ENCODE data around the gene HNRNPA3.

Gene HNRNPA3

GRCh38 chr2:177204417-177204816 is 8.2 kb upstream of the HNRNPA3 start:
- Histone ChIP-seq H3K27ac (ENCODE audit: extremely low read depth, low read depth, low read length) (no peak overlapping the region), H3K36me3 (ENCODE audit: control insufficient read depth in 2 of 2, insufficient read depth in 1 of 2, low read length in 2 of 2) (peaks cover 0 to 3% of the 10 kb centered on the region in 2 experiments; a peak in 1 of 3 replicates), H3K9me3 (ENCODE audit: control insufficient read depth, insufficient read depth, low read depth, low read length) (no peaks in the 10 kb centered on the region), H3K4me1 (ENCODE audit: control insufficient read depth, insufficient read depth, low read length) (no peaks in the 10 kb centered on the region), H3K4me3 (ENCODE audit: low read depth, low read length) (no peak overlapping the region)
- CTCF ChIA-PET, result interaction anchor here (0.6 to 1.0 kb wide), 3 partner anchors 9 to 39 kb away, joined by 4 to 6 read pairs (median 4); no protein-coding TSS in a partner anchor
- TF ChIP-seq GFI1B (tag by site-specific recombination; IDR thresholded peaks at IDR 0.05) (no peak), ZNF155 (tag by site-specific recombination; IDR thresholded peaks at IDR 0.05) (no peak), KLF16 (tag by site-specific recombination; IDR thresholded peaks at IDR 0.05) (no peak), CTCF (tag by site-specific recombination; IDR thresholded peaks at IDR 0.05) (no peak), ZBTB1 (tag by site-specific recombination; IDR thresholded peaks at IDR 0.05) (no peak), YY1 (tag by site-specific recombination; IDR thresholded peaks at IDR 0.05) (no peak), MZF1 (tag by site-specific recombination; IDR thresholded peaks at IDR 0.05; ENCODE audit: borderline replicate concordance) (no peak), ZIC2 (tag by site-specific recombination; IDR thresholded peaks at IDR 0.05) (no peak), ZNF48 (tag by site-specific recombination; IDR thresholded peaks at IDR 0.05) (no peak), ZNF138 (tag by site-specific recombination; IDR thresholded peaks at IDR 0.05; ENCODE audit: borderline replicate concordance) (no peak), ZNF112 (tag by site-specific recombination; IDR thresholded peaks at IDR 0.05) (no peak), ZNF654 (tag by site-specific recombination; IDR thresholded peaks at IDR 0.05; ENCODE audit: low read depth) (no peak), ZBTB20 (tag by site-specific recombination; IDR thresholded peaks at IDR 0.05) (no peak), ZNF664 (tag by site-specific recombination; IDR thresholded peaks at IDR 0.05) (no peak), ZNF626 (tag by site-specific recombination; IDR thresholded peaks at IDR 0.05) (no peak), KLF9 (tag by site-specific recombination; IDR thresholded peaks at IDR 0.05; ENCODE audit: low read depth) (no peak), ELK4 (IDR thresholded peaks at IDR 0.05; ENCODE audit: borderline replicate concordance, low read depth, low read length) (no peak), ZNF19 (tag by site-specific recombination; IDR thresholded peaks at IDR 0.05; ENCODE audit: low read depth) (no peak), ZNF645 (tag by site-specific recombination; IDR thresholded peaks at IDR 0.05) (no peak)
- POLR2A ChIA-PET, result interaction anchor here (1.1 kb wide), 1 partner anchor 8 kb away, joined by 3 read pairs; the partner anchor contains the start of gene HNRNPA3

GRCh38 chr2:177207101-177207500 is 5.5 kb upstream of the HNRNPA3 start:
- Histone ChIP-seq H3K27ac (ENCODE audit: extremely low read depth, low read depth, low read length) (no peak overlapping the region), H3K4me3 (ENCODE audit: low read depth, low read length) (no peak overlapping the region), H3K4me1 (ENCODE audit: control insufficient read depth, insufficient read depth, low read length) (no peaks in the 10 kb centered on the region), H3K36me3 (ENCODE audit: control insufficient read depth in 2 of 2, insufficient read depth in 1 of 2, low read length in 2 of 2) (peaks cover 0 to 3% of the 10 kb centered on the region in 2 experiments; a peak in 1 of 3 replicates), H3K9me3 (ENCODE audit: control insufficient read depth, insufficient read depth, low read depth, low read length) (no peaks in the 10 kb centered on the region)
- ChIA-PET POLR2A (interaction anchor here (0.7 kb wide), 1 partner anchor 50 kb away, joined by 6 read pairs; no protein-coding TSS in a partner anchor), CTCF (no interaction called here)
- TF ChIP-seq ZFHX2 (tag by site-specific recombination; conservative IDR thresholded peaks at IDR 0.05) (no peak), ZNF776 (tag by site-specific recombination; IDR thresholded peaks at IDR 0.05; ENCODE audit: borderline replicate concordance) (no peak), ZNF792 (tag by site-specific recombination; IDR thresholded peaks at IDR 0.05) (no peak), REST (tag by site-specific recombination; IDR thresholded peaks at IDR 0.05) (no peak), ZNF366 (tag by site-specific recombination; conservative IDR thresholded peaks at IDR 0.05) (no peak)
